ENCODE results near the gene NABP1. TPM values are rescaled to one million over a fixed set of nuclear protein-coding genes. Genes with fewer than 3 reads are reported as not detected.

NABP1 gene
- polyA plus RNA-seq, 1 of the 3 experiments (the other 2 are of a cell fraction), result 19.1 TPM

- TF ChIP-seq ZBTB33 (IDR thresholded peaks at IDR 0.05; ENCODE audit: borderline replicate concordance, low read depth) (no peak), FOSL2 (IDR thresholded peaks at IDR 0.05; ENCODE audit: borderline replicate concordance, low read depth) (peak; percentile 37; the same call in 1 of the 2 replicates), NFIC (IDR thresholded peaks at IDR 0.05; ENCODE audit: borderline replicate concordance) (no peak), TCF12 (IDR thresholded peaks at IDR 0.05) (peak; percentile 47)
These were observed 12.9 kb upstream of the NABP1 start (continued) for GRCh38 chr2:191664823-191665677.

DNA sequence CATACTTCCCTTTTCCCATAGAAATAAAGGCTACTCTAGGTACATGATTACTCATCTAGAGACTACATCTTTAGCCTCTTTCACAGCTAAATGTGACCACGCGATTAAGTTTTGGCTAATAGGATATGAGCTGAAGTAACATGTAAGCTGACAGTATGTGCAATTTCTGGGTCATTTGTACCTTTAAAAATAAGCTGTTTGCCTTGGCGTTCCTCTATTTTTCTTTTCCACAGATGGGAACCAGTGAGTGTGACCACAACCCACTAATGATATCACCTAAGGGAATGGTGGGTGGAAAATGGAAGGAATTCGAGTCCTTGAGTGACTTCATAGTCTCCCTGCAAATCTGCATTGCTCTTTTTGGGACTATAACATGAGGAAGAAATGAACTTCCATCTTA, 11.7 kb upstream of the NABP1 start:
- H3K79me2 ChIP-seq (ENCODE audit: insufficient read depth), result no peaks in the 10 kb centered on the region
- no peaks in the 10 kb centered on the region for H3K4me1 ChIP-seq (ENCODE audit: control insufficient read depth in 1 of 2, insufficient read depth in 2 of 2, low read depth in 1 of 2, low read length in 1 of 2)
- H3K9ac ChIP-seq, result no peak overlapping the region
- no peaks in the 10 kb centered on the region for H3K27me3 ChIP-seq (ENCODE audit: insufficient read depth)
- H3K9me2 ChIP-seq, result no peaks in the 10 kb centered on the region
- 78% methylated on average over 4 of the region's 4 CpGs for WGBS (ENCODE audit: low lambda C conversion rate)
- no peak overlapping the region for H3K4me3 ChIP-seq (ENCODE audit: low read depth in 2 of 2, low read length in 1 of 2)
- DNase-seq, result no peak
- no peaks in the 10 kb centered on the region for H4K20me1 ChIP-seq (ENCODE audit: insufficient read depth)
- no peak for TF ChIP-seq GABPA (IDR thresholded peaks at IDR 0.05; ENCODE audit: low read depth)
- TF ChIP-seq NRF1 (IDR thresholded peaks at IDR 0.05; ENCODE audit: low read depth, low read length), result no peak
- TF ChIP-seq JUND (IDR thresholded peaks at IDR 0.05), result no peak
- no peak for TF ChIP-seq ELF1 (IDR thresholded peaks at IDR 0.05)
- no peak for TF ChIP-seq TCF12 (IDR thresholded peaks at IDR 0.05)
- TF ChIP-seq TAF1 (IDR thresholded peaks at IDR 0.05; ENCODE audit: borderline replicate concordance, low read depth, low read length), result no peak
- no peak for TF ChIP-seq SMC3 (IDR thresholded peaks at IDR 0.05; ENCODE audit: low read depth, low read length)
- TF ChIP-seq CHD2 (IDR thresholded peaks at IDR 0.05; ENCODE audit: low read length, partially characterized antibody), result no peak
- TF ChIP-seq MEF2A (IDR thresholded peaks at IDR 0.05; ENCODE audit: borderline replicate concordance, low read depth), result no peak
- TF ChIP-seq EZH2phosphoT487 (IDR thresholded peaks at IDR 0.05; ENCODE audit: borderline replicate concordance, low read depth), result no peak
- TF ChIP-seq TEAD4 (IDR thresholded peaks at IDR 0.05; ENCODE audit: borderline replicate concordance, insufficient read depth), result no peak
- no peak for TF ChIP-seq USF1 (IDR thresholded peaks at IDR 0.05; ENCODE audit: borderline replicate concordance, low read depth)
- H3K36me3 ChIP-seq (replicated peaks in 1 of 2; ENCODE audit: control insufficient read depth in 1 of 2, insufficient read depth in 2 of 2, low read length in 1 of 2), result no peaks in the 10 kb centered on the region
- H3F3A ChIP-seq (replicated peaks; ENCODE audit: insufficient read depth), result no peaks in the 10 kb centered on the region
- no peaks in the 10 kb centered on the region for H3K9me3 ChIP-seq
- no peak overlapping the region for H3K4me2 ChIP-seq
- peak overlapping the region; percentile 64 for H2AFZ ChIP-seq (ENCODE audit: low read depth)
- CTCF ChIA-PET, result interaction anchor here (0.7 kb wide), 1 partner anchor 110 kb away, joined by 3 read pairs; no protein-coding TSS in a partner anchor
- H3K27ac ChIP-seq (ENCODE audit: low read depth in 2 of 2, low read length in 1 of 2), result peak overlapping the region in 1 of 2 experiments; percentile 55; a peak in 1 of 4 replicates
- POLR2A ChIA-PET, result no interaction called here
